Amniotic stem cell (primary cell): ENCODE results near the gene GRAP.

Experiments used
- DNase-seq: peaks from one replicate; lab custom pipeline; 2025; lab: John Stamatoyannopoulos, UW

GRAP gene

DNA sequence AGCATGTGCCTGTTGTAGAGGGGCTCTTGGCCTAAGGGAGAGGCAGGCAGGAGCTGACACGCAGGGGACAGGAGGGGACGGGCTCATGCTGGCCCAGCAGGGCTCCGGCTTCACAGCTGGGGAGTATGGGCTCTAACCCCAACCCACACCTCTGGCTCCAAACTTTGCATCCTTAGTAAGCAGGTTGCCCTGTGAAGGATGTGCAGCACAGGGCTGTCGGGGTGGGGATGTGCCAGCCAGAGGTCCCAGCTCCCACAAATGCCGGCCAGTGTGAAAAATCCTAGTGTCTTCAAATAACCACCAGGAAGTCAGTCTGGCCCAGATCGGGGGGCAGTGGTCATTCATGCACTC lies 28.2 kb downstream of the GRAP start:
- DNase-seq = no peak

DNA sequence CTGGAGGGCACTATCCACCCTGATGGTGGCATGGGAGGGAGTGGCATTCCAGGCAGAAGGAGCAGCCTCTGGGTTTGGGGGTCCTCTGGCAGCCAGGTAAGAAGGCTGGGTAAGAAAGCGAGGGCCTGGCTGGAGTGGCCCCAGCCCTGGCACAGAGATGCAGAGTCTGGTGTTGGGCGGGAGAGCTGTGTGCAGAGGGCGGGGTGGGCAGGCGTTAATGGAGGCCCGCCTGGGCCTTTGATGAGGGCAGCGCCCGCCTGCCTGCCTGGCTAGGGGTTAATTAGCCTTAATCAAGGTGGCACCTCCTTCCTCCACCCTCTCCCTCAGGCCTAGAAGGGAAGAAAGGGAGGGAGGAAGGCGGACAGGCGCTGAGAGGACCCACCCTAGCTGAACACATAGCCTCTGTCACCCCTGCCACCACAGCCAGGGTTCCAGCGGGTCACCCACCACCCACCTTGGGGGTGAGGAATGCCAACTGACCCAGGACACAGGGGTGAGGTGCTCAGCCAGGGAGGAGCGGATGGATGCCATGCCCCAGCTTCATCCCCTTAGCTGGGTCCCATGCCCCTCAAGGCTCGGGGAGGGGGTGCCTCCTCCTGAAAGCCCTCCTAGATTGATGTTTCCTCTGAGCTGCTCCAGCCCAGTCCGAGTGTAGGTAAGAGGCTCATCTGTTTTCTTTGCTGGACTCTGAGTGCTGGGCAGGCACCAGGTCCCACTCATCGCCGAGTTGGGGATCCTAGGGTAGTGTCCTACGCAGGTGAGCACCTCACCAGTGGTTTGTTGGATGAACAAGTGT lies 28.8 kb downstream of the GRAP start:
- DNase-seq = no peak

DNA sequence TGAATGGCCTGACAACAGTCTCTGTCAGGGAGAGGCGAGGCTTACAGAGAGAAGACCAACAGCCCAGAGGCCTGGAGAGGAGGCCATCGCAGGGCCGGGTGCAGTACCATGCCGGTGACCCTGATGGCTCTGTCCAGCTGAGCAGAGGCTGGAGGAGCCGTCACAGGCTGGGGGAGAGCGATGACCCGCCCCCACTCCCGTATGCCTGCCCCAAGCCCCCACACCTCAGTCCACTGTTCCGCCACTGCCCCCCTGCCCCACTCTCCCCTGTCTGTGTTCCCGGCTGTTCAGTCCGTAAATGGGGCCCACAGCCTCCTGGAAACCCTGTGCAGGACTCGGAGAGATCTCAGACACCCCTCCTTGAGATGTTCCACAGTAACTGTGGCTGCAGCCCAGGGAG lies 29.4 kb downstream of the GRAP start:
- no peak for DNase-seq

DNA sequence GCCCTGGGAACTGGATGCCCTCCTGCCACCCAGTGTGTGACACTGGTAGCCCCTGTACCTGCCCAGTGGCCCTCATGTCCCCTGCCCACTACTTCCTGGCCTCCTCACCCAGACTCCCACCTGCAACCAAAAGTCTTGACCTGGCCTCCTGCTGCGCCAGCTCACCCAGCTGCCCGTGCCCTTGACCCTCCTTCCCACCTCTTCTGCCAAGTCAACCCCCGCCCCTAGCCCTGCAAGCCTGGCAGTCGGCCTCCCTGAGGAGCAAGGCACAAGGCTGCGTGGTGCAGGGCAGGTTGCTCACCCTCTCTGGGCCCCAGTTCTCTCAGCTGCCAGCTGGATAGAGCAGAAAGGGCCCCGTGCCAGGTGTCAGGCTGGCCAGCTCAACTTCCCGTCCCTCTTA lies 29.9 kb downstream of the GRAP start:
- DNase-seq = no peak

DNA sequence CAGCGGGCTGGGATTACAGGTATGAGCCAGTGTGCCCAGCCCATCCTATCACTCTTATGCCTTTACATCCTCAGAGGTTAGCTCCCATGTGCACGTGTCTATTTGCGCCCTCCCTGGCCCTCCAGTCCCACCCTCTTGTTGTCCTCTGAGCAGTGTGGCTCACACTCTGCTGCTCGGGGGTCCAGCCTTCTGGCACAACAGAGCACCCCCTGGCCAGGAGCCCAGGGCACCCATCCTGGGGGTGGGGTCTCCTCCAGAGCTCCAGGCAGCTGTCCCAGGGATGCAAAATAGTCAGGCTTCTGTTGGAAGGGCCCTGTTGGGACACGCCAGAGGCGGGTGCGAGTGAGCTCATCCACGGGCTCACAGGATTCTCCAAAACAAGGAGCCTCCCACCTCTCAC lies 30.5 kb downstream of the GRAP start:
- DNase-seq = no peak

DNA sequence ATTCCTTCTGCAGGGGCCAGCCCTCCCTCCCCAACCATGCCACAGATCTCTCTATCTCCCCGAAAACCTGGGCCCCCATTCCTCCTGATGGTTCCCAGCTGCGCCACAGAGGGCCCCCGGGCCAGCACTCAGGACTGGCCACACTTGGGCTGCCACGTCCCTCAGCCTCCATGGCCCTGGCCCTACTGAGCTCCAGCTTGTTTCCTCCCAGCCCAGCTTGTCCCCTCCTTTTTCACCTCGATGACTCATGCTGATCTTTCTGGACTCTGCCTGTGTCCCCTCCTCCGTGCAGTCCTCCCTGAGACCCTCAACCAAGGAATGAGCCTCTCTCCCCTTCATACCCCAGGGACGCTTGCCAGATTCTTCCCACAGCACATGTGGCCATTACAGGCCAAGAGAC lies 31.3 kb downstream of the GRAP start:
- no peak for DNase-seq

DNA sequence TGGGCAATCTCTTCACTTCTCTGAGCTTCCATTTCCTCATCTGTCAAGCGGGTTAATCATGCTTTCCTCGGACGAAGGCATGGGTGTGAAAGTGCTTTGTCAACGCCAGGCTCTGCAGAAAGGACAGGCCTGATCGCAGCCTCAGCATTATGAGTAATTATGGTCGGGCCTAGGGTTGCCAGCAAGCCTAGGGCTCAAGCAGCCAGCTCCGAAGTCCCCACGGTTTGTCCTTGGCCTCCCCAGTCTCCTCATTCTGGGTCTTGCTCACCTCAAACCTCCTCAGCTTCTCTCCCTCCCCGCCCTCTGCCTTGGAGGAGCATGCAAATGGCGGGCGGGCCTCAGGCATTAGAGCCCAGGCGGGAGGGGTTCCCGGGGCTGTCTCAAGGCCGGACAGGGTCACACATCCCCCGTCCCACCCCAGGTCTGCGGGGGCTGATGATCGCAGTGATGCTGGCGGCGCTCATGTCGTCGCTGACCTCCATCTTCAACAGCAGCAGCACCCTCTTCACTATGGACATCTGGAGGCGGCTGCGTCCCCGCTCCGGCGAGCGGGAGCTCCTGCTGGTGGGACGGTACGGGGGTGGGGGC lies 32.0 kb downstream of the GRAP start:
- DNase-seq = no peak

DNA sequence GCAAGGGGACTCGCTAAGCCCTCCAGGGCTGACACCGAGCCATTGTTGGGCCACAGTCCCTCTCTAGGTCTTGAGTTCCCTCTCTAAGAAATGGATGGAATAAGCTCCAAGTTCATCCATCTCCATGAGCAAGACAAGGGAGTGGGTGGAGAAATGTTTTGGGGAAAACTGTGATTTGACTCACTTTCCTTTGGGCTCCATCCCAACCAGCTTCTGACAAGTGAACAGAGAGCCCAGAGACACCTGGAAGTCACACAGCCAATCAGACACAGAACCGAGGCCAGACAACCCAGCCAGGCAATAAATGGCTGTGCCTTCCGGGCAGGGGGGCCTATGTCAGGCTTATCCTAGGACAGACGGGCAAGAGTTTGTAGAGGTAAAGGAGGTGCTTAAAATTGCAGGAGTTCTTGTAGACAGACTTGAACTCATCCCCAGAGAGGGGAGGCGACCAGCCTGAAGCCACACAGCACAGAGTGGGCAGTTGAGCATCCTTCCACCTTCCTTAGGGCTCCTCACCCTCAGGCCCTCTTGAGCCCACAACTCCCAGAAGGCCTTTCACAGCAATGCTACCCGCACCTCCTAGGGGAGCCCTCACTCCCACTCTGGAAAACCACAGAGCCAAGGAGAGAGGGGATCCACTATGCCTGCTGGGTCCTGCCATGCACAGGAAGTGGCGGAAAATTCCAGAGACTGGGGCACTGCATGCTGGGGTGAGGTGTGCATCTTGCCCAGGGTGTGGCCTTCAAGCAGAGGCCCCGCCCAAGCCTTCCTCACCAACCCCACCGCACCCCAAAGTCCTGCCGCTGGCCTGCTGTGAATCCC lies 32.7 kb downstream of the GRAP start:
- no peak for DNase-seq

DNA sequence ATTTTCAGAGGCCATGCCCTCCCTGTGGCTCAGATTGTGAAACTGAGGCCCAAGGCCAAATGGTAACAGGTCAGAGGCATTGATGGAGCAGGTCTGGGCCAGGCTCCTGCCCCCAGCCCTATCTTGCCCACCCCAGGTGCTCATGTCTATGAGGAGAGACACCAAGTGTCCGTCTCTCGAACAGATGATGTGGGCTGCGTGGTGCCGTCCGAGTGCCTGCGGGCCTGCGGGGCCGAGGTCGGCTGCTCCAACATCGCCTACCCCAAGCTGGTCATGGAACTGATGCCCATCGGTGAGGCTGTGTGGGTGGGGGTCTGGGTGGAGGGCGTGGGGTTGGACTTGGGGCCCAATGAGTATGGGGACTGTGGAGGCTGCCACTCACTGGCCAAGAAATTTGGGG lies 33.5 kb downstream of the GRAP start:
- no peak for DNase-seq

DNA sequence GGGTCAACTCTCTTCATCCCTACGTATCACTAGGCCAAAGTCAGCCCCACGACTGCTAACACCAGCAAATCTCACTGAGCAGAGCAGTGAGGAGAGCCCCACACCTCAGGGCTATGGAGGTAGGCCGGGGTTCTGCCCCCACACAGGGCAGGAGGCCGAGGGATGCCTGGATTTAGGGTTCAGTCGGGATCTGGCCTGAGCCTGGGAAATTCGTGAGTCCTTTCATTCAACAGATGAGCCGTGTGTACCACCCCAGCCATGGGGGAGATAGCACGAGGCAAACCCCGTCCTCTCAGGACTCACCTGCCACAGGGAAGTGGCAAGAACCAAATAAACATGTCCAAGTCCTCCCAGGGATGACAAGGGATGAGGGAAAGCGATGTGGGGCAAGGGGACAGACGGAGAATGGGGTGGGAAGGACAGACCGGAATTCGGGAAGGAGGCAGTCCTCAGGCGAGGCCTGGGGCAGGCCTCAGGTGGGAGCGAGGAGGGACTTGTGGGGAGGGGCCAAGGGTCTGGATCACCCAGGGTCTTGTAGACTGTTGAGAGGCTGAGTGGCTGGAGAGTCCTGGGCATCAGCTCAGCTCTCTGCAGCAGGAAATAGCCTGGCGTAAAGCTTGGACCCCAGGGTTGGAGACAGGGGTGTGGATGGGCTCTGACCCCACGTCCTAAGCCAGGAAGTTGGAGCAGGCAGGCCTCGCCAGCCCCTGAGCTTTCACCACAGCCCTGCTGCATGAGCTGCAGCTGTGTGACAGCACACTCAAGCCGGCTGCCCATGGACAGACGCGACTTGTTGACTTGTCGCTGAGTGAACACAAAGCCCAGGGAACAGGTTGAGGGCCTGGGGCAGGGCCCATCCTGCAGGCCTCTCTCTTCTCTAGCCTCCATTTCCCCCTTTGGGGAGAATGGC lies 34.3 kb downstream of the GRAP start:
- no peak for DNase-seq

DNA sequence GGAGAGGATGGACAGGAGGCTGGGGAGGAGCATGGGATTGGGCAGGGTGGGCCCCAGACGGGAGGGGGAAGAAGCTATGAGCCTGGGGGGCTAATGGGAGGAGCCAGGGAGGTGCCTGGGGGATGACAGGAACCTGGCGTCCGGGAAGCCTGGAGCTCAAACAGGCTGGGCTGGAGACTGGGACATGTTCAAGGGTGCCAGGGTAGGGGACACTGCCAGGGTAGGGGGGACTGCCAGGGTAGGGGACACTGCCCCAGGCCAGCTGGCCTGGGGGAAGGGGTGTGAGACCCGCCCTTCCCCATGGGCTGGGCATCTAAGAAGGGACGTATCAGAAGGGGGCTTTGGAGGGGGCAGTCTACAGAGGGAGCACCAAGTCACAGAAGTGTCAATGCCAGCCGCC lies 35.2 kb downstream of the GRAP start:
- DNase-seq = no peak

DNA sequence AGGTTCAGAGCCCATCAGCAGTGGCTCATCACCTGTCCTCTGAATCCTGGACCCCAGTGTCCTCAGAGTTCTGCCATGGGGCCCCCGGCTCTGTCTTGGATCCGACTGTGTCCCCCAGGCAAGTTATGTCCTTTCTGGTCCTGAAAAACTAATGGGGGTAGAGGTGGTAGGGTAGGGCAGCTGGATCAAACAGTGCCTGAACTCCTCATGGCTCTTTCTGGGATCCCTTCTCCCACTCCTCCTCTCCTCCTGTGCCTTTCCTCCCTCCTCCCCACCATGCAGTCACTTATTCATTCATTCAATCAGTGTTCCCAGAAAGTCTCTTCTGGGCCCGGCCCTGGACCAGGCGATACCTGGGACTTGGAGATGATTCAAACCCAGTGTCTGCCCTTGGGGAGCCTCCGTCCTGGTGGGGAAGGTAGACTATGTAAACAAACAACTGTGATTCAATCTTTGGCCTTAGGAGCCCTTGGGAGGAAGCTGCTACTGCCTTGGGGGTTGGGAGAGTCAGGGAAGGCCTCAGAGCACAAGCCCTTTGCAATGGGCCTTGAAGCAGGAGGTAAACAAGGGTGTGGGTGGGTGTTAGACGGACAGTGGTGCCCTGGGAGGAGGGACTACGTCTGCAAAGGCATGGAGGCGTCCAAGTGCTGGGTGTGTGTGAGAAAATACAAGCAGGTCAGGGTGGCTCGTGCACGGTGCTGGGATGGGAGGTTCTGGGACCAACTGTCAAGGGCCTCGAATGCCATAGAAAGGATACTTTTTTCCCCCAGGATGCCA lies 35.8 kb downstream of the GRAP start:
- DNase-seq = no peak

DNA sequence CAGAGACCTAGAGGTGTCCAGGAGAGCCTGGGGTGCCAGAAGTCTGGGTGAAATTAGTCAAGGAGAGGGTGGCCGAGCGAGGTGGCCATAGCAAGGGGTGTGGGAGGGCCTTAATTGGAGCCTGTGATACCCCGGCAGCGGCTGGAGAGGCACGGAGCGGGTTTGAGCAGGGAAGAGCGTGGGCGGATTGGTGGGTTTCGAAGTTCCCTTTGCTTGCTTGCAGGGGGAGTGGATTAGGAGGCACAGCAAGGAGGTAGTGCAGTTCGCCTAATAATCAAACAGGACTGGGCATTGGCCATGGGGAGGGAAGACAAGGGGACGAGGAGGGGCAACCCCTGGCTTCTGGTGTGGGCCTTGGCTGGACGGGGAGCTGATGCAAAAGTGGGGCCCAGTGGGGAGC lies 36.8 kb downstream of the GRAP start:
- no peak for DNase-seq

DNA sequence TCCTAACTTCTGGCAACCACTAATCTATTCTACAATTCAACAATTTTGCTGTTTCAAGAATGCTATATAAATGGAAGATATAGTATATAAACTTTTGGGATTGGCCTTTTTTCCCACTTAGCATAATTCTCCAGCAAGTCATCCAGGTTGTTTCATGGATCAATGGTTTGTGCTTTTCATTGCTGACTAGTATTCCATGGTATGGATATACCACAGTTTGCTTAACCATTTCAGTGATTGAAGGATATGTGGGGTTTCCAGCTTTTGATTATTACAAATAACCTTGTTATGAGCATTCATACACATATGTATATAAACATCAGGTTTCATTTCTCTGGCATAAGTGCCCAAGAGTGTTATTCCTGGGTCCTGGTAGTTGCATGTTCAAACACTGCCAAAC lies 40.1 kb downstream of the GRAP start:
- DNase-seq = no peak

DNA sequence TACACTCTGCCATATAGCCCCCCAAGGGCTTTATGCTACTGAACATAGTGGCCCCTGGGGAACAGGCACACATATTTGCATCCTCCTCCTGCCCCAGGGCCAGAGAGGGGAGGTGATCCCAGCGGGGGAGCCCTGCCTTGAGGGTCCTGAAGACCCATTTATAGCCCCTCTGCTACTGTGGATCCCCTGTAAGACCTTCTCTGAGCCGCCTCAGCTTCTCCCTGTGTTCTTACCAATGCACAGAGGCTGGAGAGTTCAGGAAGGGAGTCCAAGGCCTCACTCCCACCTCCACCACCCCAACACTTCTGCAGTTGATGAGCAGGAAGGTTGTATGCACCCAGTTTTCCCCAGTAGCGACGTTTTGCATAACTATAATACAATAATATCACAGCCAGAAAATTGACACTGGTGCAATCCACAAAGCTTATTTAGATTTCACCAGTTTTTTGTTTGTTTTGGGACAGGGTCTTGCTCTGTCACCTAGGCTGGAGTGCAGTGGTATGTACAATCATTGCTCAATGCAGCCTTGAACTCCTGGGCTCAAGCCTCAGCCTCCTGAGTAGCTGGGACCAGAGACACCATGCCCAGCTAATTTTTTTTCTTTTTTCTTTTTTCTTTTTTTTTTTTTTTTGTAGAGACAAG lies 40.8 kb downstream of the GRAP start:
- no peak for DNase-seq

DNA sequence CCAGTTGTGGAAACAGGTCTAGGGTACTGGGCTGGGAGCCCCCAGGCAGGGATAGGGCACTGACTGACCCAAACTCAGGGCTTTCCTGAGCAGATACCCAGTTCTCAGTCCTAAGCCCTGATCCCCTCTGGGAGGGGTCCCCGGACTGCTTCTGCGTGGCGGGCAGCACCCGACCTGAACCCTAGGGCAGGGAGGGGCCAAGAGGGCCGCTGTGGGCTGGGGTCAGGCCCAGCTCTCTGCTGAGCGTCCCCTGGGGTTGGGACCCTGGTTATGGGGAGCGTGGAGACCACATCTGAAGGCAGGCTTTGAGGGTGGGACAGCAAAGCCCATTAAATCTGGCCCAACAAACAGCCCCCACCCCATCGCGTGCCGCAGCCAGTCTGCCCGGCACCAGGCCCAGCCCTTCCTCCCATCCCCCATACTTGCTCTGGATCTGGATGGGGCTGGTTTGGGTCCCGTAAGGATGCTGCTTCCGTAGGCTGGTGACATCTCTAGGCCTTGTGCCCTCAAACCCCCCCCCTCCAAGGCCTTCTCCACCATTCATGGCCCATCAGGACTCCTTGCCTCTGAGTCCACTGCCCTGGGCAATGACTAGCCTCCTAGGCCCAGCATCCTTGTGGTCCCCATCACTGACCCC lies 41.5 kb downstream of the GRAP start:
- DNase-seq = no peak

DNA sequence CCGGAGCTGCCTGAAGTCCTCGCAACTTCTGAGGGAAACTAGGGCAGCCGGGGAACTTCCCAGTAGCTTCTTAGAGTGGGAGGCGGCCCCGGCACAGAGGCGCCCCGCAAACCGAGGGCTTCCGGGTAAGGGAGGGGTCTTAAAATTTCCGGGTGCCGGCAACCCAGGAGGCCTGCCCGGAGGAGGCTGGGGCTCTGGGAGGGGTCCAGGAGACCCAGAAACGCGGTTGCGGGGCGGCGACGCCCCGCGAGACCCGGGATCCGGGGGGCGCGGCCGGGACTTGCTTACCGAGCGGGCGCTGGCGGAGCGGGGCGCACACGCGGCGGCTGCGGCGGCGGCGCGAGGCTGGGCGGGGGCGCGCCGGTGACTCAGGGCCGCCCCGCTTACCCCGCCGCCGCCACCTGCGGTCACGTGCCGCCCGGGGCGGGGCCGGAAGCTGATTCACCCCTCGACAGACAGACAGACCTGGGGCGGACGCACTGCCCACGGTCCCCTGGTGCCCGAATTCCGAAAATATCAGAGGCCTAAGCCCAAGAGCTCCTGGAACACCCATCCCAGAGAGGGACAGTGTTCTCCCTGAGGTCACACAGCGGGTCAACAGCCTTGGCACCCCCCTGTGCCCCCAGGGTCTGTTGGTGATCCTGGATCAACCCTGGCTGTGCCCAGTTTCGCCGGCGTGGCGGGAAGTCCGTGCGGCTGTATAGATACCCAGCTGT lies 42.2 kb downstream of the GRAP start, which contains the start of gene FAM83G:
FAM83G (minus strand) TSS at position 344 of the 716 bp plus-strand sequence. CDS start 723 bp downstream, outside the sequence.
- peak; percentile 39 for DNase-seq

DNA sequence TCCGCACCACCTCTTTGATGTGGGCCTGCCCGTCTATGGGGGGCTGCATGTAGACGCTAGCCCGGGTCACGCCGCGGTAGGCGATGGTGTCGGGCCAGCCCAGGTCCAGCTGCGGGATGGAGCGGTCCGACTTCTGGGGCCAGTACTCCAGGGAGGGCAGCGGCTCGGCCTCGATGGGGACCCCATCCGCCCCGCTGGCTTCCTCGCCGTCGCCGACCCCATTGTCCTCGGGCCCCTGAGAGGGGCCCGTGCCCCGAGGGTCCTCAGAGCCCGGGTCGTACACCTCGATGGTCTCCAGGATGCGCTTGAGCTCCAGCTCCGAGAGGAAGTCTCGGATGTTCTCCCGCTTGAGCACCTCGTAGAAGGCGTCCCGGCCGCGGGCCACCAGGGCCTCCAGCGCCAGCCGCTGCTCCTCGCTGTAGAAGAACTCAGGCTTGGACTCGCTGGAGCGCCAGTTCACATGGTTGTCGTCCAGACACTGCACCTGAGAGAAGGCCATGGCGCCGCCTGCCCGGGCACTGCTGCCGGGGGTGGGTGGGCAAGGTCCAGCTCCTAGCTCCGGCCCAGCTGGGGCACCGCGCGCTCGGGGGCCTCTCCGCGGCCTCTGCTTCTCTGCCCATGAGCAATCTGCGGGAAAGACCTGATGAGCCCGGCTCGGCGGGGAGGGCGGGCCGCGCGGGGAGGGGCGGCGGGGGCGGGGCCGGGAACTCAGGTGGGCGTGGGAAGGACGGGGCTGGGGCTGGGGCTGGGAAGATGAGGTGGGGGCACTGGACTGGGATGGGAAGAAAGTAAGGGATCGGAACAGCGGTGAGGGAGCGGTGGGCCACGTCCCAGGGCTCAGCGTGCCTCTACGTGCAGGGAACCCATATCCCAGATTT lies 43.0 kb downstream of the GRAP start:
- no peak for DNase-seq
